Measurements from ENCODE around the gene HEATR5A.

HEATR5A gene

DNA sequence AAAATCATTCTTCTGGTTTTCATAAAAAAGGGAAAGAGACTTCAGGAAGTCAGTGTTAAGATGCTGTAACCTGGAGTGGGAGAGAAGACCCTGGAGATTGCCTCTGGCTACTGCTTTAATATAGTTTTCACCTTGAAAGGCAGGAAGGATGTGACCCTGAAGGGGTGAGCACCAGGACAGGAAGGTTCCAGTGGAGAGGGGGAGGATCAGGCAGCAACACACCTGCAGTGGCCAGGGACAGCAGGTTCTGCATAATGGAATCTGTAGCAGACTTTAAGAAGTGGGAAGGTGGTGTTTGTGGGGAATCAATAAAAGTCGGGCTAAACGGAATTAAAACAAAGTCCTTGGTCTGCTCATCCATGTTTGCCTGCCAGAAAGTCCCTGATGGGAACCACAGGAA, 6.3 kb upstream of the HEATR5A start:
- Histone ChIP-seq H3K36me3 (replicated peaks in 1 of 2; ENCODE audit: control insufficient read depth in 2 of 2, insufficient read depth in 2 of 2, low read length in 2 of 2) (no peaks in the 10 kb centered on the region), H2BK12ac (ENCODE audit: low read length) (no peak overlapping the region), H2BK15ac (ENCODE audit: low read length) (no peak overlapping the region), H3K9ac (ENCODE audit: low read depth, low read length, poor library complexity) (no peak overlapping the region), H3K4me3 (ENCODE audit: low read length in 2 of 2) (no peak overlapping the region), H3K4me1 (ENCODE audit: control insufficient read depth in 2 of 2, insufficient read depth in 1 of 2, low read depth in 1 of 2, low read length in 2 of 2) (peaks cover 0 to 2% of the 10 kb centered on the region in 2 donors), H2BK120ac (ENCODE audit: low read depth, low read length) (no peak overlapping the region), H4K8ac (ENCODE audit: low read depth, low read length) (no peak overlapping the region), H3K23ac (ENCODE audit: low read depth, low read length, poor library complexity) (no peak overlapping the region), H3K18ac (ENCODE audit: low read length) (no peak overlapping the region), H2AFZ (ENCODE audit: low read length) (no peak overlapping the region), H3K27ac (replicated peaks; ENCODE audit: low read length) (no peak overlapping the region), H3K79me1 (ENCODE audit: low read depth, low read length) (no peaks in the 10 kb centered on the region), H3K14ac (ENCODE audit: low read length) (no peak overlapping the region), H4K91ac (ENCODE audit: low read depth, low read length, poor library complexity) (no peak overlapping the region), H3K4me2 (ENCODE audit: insufficient read depth, low read length, poor library complexity, severe bottlenecking) (no peak overlapping the region), H3K4ac (ENCODE audit: low read length) (no peak overlapping the region), H2AK5ac (ENCODE audit: low read depth, low read length) (no peak overlapping the region), H3K27me3 (ENCODE audit: control insufficient read depth in 3 of 3, insufficient read depth in 3 of 3, low read depth in 1 of 3, low read length in 3 of 3) (no peaks in the 10 kb centered on the region), H3K9me3 (replicated peaks in 1 of 2; ENCODE audit: control insufficient read depth in 2 of 2, insufficient read depth in 1 of 2, low read depth in 1 of 2, low read length in 2 of 2) (peaks cover 0 to 5% of the 10 kb centered on the region in 2 donors), H2BK5ac (ENCODE audit: low read length) (no peak overlapping the region)
- WGBS, 2 donors (ENCODE audit: extremely low coverage in 2 of 2, insufficient read length in 2 of 2, insufficient replicate concordance in 1 of 2), result no CpG with 5 or more reads among the region's 2 CpGs
- no peak for DNase-seq (ENCODE audit: low spot score)

DNA sequence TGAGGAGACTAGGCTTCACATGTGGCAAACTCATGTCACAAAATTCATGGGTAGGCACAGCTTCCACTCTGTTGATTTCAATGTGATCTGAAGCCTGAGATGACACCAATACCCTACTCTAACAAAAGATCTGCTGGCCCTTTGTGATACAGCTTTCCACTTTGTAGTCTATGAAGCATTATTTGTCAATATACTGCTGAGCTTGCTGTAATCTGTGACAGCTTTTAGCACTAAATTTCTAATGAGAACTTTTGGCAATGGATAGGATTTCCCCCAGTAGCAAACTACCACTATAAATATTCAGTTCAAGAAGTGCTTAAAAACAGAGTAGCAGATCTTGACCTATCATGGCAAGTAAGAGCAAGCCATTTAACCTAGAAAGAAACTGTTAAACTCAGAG, 5.6 kb upstream of the HEATR5A start:
- no peak overlapping the region for H3K4me3 ChIP-seq (ENCODE audit: low read length in 2 of 2)
- no peak overlapping the region for H3K4me2 ChIP-seq (ENCODE audit: insufficient read depth, low read length, poor library complexity, severe bottlenecking)
- H3K4me1 ChIP-seq (ENCODE audit: control insufficient read depth in 2 of 2, insufficient read depth in 1 of 2, low read depth in 1 of 2, low read length in 2 of 2), result peaks cover 0 to 2% of the 10 kb centered on the region in 2 donors
- no peak overlapping the region for H2BK12ac ChIP-seq (ENCODE audit: low read length)
- H4K91ac ChIP-seq (ENCODE audit: low read depth, low read length, poor library complexity), result no peak overlapping the region
- H3K23ac ChIP-seq (ENCODE audit: low read depth, low read length, poor library complexity), result no peak overlapping the region
- no peak overlapping the region for H3K14ac ChIP-seq (ENCODE audit: low read length)
- H2AFZ ChIP-seq (ENCODE audit: low read length), result no peak overlapping the region
- no peak overlapping the region for H2AK5ac ChIP-seq (ENCODE audit: low read depth, low read length)
- no peaks in the 10 kb centered on the region for H3K9me3 ChIP-seq (replicated peaks in 1 of 2; ENCODE audit: control insufficient read depth in 2 of 2, insufficient read depth in 1 of 2, low read depth in 1 of 2, low read length in 2 of 2)
- H3K4ac ChIP-seq (ENCODE audit: low read length), result no peak overlapping the region
- H2BK5ac ChIP-seq (ENCODE audit: low read length), result no peak overlapping the region
- no peaks in the 10 kb centered on the region for H3K79me1 ChIP-seq (ENCODE audit: low read depth, low read length)
- DNase-seq (ENCODE audit: low spot score), result no peak
- H3K27ac ChIP-seq (replicated peaks; ENCODE audit: low read length), result no peak overlapping the region
- no peak overlapping the region for H3K18ac ChIP-seq (ENCODE audit: low read length)
- no peaks in the 10 kb centered on the region for H3K36me3 ChIP-seq (replicated peaks in 1 of 2; ENCODE audit: control insufficient read depth in 2 of 2, insufficient read depth in 2 of 2, low read length in 2 of 2)
- no peaks in the 10 kb centered on the region for H3K27me3 ChIP-seq (ENCODE audit: control insufficient read depth in 3 of 3, insufficient read depth in 3 of 3, low read depth in 1 of 3, low read length in 3 of 3)
- H4K8ac ChIP-seq (ENCODE audit: low read depth, low read length), result no peak overlapping the region
- no peak overlapping the region for H3K9ac ChIP-seq (ENCODE audit: low read depth, low read length, poor library complexity)
- H2BK15ac ChIP-seq (ENCODE audit: low read length), result no peak overlapping the region
- no peak overlapping the region for H2BK120ac ChIP-seq (ENCODE audit: low read depth, low read length)

DNA sequence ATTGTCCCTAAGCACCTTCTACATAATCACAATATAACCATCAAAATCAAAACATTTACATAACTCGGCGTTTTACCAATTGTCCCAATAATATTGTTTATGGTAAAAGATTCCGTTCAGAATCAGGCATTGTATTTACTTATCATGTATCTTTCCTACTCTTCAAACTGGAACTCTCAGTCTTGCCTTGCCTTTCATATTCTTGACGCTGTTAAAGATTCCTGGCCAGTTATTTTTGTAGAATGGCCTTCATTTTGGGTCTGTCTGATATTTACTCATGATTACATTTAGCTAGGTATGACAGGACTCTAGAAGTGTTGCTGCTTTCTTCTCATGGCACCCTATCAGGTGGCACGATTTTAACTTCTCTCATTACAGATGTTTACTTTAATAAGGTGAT, 850 bp upstream of the HEATR5A start:
- peaks cover 0 to 4% of the 10 kb centered on the region in 2 donors for H3K4me1 ChIP-seq (ENCODE audit: control insufficient read depth in 2 of 2, insufficient read depth in 1 of 2, low read depth in 1 of 2, low read length in 2 of 2)
- no peak overlapping the region for H2AK5ac ChIP-seq (ENCODE audit: low read depth, low read length)
- DNase-seq (ENCODE audit: low spot score), result no peak
- H3K4ac ChIP-seq (ENCODE audit: low read length), result no peak overlapping the region
- H2BK5ac ChIP-seq (ENCODE audit: low read length), result no peak overlapping the region
- H2AFZ ChIP-seq (ENCODE audit: low read length), result peak overlapping the region; percentile 98
- no peak overlapping the region for H2BK12ac ChIP-seq (ENCODE audit: low read length)
- H4K8ac ChIP-seq (ENCODE audit: low read depth, low read length), result no peak overlapping the region
- no peaks in the 10 kb centered on the region for H3K79me1 ChIP-seq (ENCODE audit: low read depth, low read length)
- no peaks in the 10 kb centered on the region for H3K27me3 ChIP-seq (ENCODE audit: control insufficient read depth in 3 of 3, insufficient read depth in 3 of 3, low read depth in 1 of 3, low read length in 3 of 3)
- H3K14ac ChIP-seq (ENCODE audit: low read length), result no peak overlapping the region
- no peaks in the 10 kb centered on the region for H3K9me3 ChIP-seq (replicated peaks in 1 of 2; ENCODE audit: control insufficient read depth in 2 of 2, insufficient read depth in 1 of 2, low read depth in 1 of 2, low read length in 2 of 2)
- H3K27ac ChIP-seq (replicated peaks; ENCODE audit: low read length), result no peak overlapping the region
- H3K4me2 ChIP-seq (ENCODE audit: insufficient read depth, low read length, poor library complexity, severe bottlenecking), result no peak overlapping the region
- H4K91ac ChIP-seq (ENCODE audit: low read depth, low read length, poor library complexity), result no peak overlapping the region
- peak overlapping the region in 1 of 2 donors; percentile 90 for H3K4me3 ChIP-seq (ENCODE audit: low read length in 2 of 2)
- no peak overlapping the region for H3K23ac ChIP-seq (ENCODE audit: low read depth, low read length, poor library complexity)
- H3K18ac ChIP-seq (ENCODE audit: low read length), result no peak overlapping the region
- no peak overlapping the region for H2BK15ac ChIP-seq (ENCODE audit: low read length)
- no peak overlapping the region for H3K9ac ChIP-seq (ENCODE audit: low read depth, low read length, poor library complexity)
- no peak overlapping the region for H2BK120ac ChIP-seq (ENCODE audit: low read depth, low read length)
- H3K36me3 ChIP-seq (replicated peaks in 1 of 2; ENCODE audit: control insufficient read depth in 2 of 2, insufficient read depth in 2 of 2, low read length in 2 of 2), result no peaks in the 10 kb centered on the region
- WGBS, 2 donors (ENCODE audit: extremely low coverage in 2 of 2, insufficient read length in 2 of 2, insufficient replicate concordance in 1 of 2), result 100% methylated on average over 2 of the region's 5 CpGs; no CpG with 5 or more reads in 1 of the 2 donors

DNA sequence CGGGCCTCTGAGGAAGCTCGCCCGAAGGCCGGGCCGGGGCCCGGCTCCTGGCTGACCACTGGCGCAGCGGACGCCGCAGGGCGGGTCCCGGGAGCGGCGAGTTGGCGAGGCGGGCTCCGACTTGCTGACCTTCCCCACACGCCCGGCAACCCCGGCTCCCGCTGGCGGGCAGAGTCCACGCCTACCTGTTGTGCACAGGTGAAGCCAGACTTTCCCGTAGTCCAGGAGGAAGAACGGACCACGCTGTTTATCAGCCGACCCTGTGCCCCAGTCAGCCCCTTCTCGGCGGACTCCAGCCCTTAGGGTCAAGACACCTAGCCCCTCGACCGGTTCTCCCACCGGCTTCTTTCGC, 407 bp downstream of the HEATR5A start:
- Histone ChIP-seq H2BK12ac (ENCODE audit: low read length) (no peak overlapping the region), H3K18ac (ENCODE audit: low read length) (peak overlapping the region; percentile 61), H3K79me1 (ENCODE audit: low read depth, low read length) (no peaks in the 10 kb centered on the region), H2BK120ac (ENCODE audit: low read depth, low read length) (no peak overlapping the region), H2AFZ (ENCODE audit: low read length) (peak overlapping the region; percentile 98), H2AK5ac (ENCODE audit: low read depth, low read length) (no peak overlapping the region), H4K8ac (ENCODE audit: low read depth, low read length) (no peak overlapping the region), H3K9ac (ENCODE audit: low read depth, low read length, poor library complexity) (peak overlapping the region; percentile 89), H3K27ac (replicated peaks; ENCODE audit: low read length) (peak overlapping the region; percentile 87), H3K4ac (ENCODE audit: low read length) (no peak overlapping the region), H4K91ac (ENCODE audit: low read depth, low read length, poor library complexity) (no peak overlapping the region), H2BK15ac (ENCODE audit: low read length) (no peak overlapping the region), H3K4me1 (ENCODE audit: control insufficient read depth in 2 of 2, insufficient read depth in 1 of 2, low read depth in 1 of 2, low read length in 2 of 2) (peaks cover 0 to 2% of the 10 kb centered on the region in 2 donors), H3K36me3 (replicated peaks in 1 of 2; ENCODE audit: control insufficient read depth in 2 of 2, insufficient read depth in 2 of 2, low read length in 2 of 2) (no peaks in the 10 kb centered on the region), H3K4me3 (ENCODE audit: low read length in 2 of 2) (peak overlapping the region; percentile 90 to 92), H3K4me2 (ENCODE audit: insufficient read depth, low read length, poor library complexity, severe bottlenecking) (peak overlapping the region; percentile 59), H3K23ac (ENCODE audit: low read depth, low read length, poor library complexity) (peak overlapping the region; percentile 99), H2BK5ac (ENCODE audit: low read length) (peak overlapping the region; percentile 10), H3K27me3 (ENCODE audit: control insufficient read depth in 3 of 3, insufficient read depth in 3 of 3, low read depth in 1 of 3, low read length in 3 of 3) (no peaks in the 10 kb centered on the region), H3K14ac (ENCODE audit: low read length) (no peak overlapping the region), H3K9me3 (replicated peaks in 1 of 2; ENCODE audit: control insufficient read depth in 2 of 2, insufficient read depth in 1 of 2, low read depth in 1 of 2, low read length in 2 of 2) (no peaks in the 10 kb centered on the region)
- no peak for DNase-seq (ENCODE audit: low spot score)
- no CpG with 5 or more reads among the region's 33 CpGs for WGBS, 2 donors (ENCODE audit: extremely low coverage in 2 of 2, insufficient read length in 2 of 2, insufficient replicate concordance in 1 of 2)

All from neuronal stem cell (in vitro differentiated cells).